Measurements from ENCODE around the gene ATP8B1. TPM values are rescaled to one million over a fixed set of nuclear protein-coding genes. Genes with fewer than 3 reads are reported as not detected.
"Not testable (repeated sequence)": the region's sequence is repeated elsewhere in the genome, so short reads cannot be mapped to it uniquely, and the experiment has no call there.

ATP8B1 gene
- total and polyA plus RNA-seq, 2 of the 8 experiments (the other 6 are each of a cell fraction or from before 2014, with no cell fraction given), result 1.1 to 4.6 TPM

DNA sequence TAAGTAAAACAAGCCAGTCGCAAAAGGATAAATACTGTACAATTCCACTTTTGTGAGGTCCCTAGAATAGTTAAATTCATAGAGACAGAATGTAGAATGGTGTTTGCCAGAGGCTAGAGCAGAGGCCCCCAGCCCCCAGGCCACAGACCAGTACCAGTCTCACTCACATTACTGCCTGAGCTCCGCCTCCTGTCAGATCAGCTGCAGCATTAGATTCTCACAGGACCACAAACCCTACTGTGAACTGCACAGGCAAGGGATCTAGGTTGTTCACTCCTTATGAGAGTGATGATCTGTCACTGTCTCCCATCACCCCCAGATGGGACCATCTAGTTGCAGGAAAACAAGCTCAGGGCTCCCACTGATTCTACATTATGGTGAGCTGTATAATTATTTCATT lies 17.5 kb upstream of the ATP8B1 start:
- H2AFZ ChIP-seq (ENCODE audit: low read length); H4K5ac ChIP-seq (ENCODE audit: insufficient read length, low read depth, low read length); H3K4me1 ChIP-seq (replicated peaks in 1 of 4; ENCODE audit: control insufficient read depth in 3 of 4, insufficient read depth in 4 of 4, low read length in 3 of 4); H2BK20ac ChIP-seq (ENCODE audit: low read length); H3K23me2 ChIP-seq (ENCODE audit: low read depth, low read length); H3K4me3 ChIP-seq (ENCODE audit: extremely low read depth in 1 of 4, insufficient read depth in 2 of 4, low read depth in 3 of 4, low read length in 4 of 4); FAIRE-seq; H3K18ac ChIP-seq (ENCODE audit: extremely low read depth, low read length); H3K27ac ChIP-seq (ENCODE audit: low read depth, low read length); H3K14ac ChIP-seq (ENCODE audit: insufficient read length); H2BK15ac ChIP-seq (ENCODE audit: low read length); H3K9ac ChIP-seq (replicated peaks in 1 of 4; ENCODE audit: extremely low read depth in 1 of 4, low read depth in 3 of 4, low read length in 3 of 4); H2BK120ac ChIP-seq (replicated peaks; ENCODE audit: low read depth, low read length); POLR2A ChIA-PET (ENCODE audit: partially characterized antibody); H3K4me2 ChIP-seq (ENCODE audit: insufficient read depth in 1 of 2, low read depth in 2 of 2, low read length in 2 of 2); H3K79me2 ChIP-seq (ENCODE audit: control insufficient read depth in 1 of 2, insufficient read depth in 2 of 2, low read length in 2 of 2); H2BK5ac ChIP-seq (ENCODE audit: low read depth, low read length); H3K36me3 ChIP-seq (ENCODE audit: control insufficient read depth in 2 of 4, insufficient read depth in 4 of 4, low read length in 3 of 4); H2AK5ac ChIP-seq (ENCODE audit: low read depth, low read length); H3K4ac ChIP-seq (replicated peaks; ENCODE audit: insufficient read length, low read depth, low read length); H4K8ac ChIP-seq (ENCODE audit: extremely low read depth, insufficient read depth, low read length); H3K27me3 ChIP-seq (replicated peaks in 1 of 4; ENCODE audit: control insufficient read depth in 3 of 4, extremely low read depth in 1 of 4, insufficient read depth in 3 of 4, low read length in 3 of 4); H3K9me3 ChIP-seq (ENCODE audit: insufficient read depth in 2 of 2, low read depth in 1 of 2, low read length in 1 of 2); H3K56ac ChIP-seq (replicated peaks; ENCODE audit: insufficient read length, low read depth, low read length); H3K23ac ChIP-seq (ENCODE audit: insufficient read length); H4K91ac ChIP-seq (replicated peaks; ENCODE audit: insufficient read length, low read length); DNase-seq (ENCODE audit: low read depth in 1 of 2, low spot score in 2 of 2); H4K20me1 ChIP-seq (replicated peaks in 1 of 2; ENCODE audit: control insufficient read depth in 1 of 2, insufficient read depth in 2 of 2, low read length in 2 of 2); H3K79me1 ChIP-seq (ENCODE audit: low read depth, low read length); H2BK12ac ChIP-seq (ENCODE audit: low read depth, low read length): not testable (repeated sequence)
- CTCF ChIA-PET (ENCODE audit: partially characterized antibody), result interaction anchor here (1.2 kb wide), 1 partner anchor 11 kb away, joined by 3 read pairs; no protein-coding TSS in a partner anchor
- WGBS, 2 experiments (ENCODE audit: extremely low coverage in 1 of 2, insufficient coverage in 1 of 2, insufficient read length in 1 of 2, insufficient replicate concordance in 2 of 2, low coverage in 1 of 2, low lambda C conversion rate in 2 of 2, missing lambda C conversion rate in 1 of 2), result 90% methylated on average over 2 of the region's 2 CpGs; no CpG with 5 or more reads in 1 of the 2 experiments

Measured in H1 (cell line).